OCI-M2 (cell line): Measurements from ENCODE around the gene ITFG1.
"Not testable (repeated sequence)": the region's sequence is repeated elsewhere in the genome, so short reads cannot be mapped to it uniquely, and the experiment has no call there.

Experiments
- DNase-seq: peaks from one replicate; lab custom pipeline; 2025; ENCODE audit not compliant: unreplicated experiment; lab: John Stamatoyannopoulos, UW

Gene ITFG1

DNA sequence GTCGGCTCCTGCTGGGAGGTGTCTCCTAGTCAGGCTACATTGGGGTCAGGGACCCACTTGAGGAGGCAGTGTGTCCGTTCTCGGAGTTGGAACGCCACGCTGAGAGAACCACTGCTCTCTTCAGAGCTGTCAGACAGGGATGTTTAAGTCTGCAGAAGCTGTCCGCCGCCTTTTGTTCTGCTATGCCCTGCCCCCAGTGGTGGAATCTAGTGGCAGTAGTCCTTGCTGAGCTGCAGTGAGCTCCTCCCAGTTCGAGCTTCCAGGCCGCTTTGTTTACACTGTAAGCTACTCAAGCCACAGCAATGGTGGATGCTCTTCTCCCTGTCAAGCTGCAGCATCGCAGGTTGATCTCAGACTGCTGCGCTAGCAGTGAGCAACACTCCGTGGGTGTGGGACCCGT lies 36.0 kb downstream of the ITFG1 start:
- no peak for DNase-seq

DNA sequence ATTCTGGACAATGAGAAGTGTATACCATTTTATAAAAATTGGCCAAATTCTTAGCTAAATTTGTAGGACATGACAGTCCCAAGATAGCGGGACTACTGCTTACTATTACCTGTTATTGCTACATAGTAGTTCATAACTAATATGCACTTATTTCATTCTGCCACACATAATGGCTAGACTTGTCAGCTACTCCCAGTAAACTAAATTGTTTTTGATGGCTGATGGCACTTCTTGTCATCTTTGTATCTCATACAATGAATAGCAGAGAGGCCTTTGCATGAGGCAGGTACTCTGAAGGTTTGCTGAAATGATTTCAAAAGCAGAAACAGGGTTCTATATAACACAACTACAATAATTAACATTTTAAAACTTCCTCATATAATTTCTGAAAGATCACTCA lies 44.0 kb downstream of the ITFG1 start:
- no peak for DNase-seq

DNA sequence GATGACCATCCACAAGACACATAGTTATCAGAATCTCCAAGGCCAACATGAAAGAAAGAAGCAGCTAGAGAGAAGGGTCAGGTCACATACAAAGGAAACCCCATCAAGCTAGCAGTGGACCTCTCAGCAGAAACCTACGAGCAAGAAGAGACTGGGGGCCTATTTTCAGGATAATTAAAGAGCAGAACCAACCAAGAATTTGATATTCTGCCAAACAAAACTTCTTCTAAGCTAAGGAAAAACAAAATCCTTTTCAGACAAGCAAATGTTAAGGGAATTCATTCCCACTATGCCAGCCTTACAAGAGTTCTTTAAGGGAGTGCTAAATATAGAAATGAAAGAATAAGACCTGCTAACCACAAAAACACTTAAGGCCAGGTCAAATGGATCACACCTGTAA lies 47.8 kb downstream of the ITFG1 start:
- no peak for DNase-seq

DNA sequence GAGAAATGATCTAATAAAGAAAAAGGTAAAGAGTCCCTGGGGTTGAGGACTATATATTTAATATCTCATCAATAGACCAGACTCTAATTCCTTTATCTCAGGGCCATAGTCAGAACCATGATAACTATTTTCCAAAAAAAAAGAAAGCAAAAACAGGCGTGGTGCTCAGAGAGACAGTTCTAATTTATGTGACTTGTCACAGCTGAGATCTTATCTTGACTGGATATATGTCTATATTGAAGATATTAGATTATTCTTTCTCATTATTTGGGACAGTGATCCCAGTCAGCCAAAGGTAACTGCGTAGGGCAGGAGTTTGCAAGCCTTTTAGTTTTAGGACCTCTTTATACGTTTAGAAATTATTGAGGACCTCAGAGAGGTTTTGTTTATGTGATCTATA lies 52.4 kb downstream of the ITFG1 start:
- no peak for DNase-seq

DNA sequence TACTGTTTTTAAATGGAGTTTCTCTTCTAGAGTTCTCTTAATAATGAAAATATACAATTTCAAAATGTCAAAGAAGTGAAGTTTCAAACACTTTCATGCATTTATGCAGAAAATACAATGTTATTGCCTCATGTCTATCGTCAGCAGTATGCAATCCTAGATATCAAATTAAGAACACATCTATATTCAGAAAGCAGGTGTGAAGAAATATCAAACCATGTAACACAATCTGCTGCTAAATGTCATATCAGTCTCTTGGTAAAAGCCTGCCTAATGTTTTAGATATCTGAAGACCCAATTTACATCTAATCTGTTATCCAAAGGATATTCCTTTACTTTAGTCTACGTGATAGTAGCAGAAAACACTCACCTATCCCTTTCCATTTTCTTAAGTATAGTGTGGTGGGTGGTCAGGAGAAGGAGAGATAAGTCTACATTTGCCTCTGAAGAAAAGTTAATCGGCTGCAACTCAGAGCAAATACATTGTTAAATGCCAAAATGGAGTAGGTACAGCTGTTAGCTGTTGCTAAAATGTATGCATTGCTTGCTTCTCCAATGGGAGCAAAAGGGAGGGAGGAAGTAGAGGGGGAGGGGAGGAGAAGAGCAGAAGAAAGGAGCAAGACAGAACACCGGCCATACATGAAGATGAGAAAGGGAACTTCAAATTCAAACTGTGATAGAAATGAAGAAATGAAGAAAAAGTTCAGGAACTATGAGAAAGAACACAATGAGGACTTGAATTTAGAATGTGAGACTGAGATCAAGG lies 64.9 kb downstream of the ITFG1 start:
- DNase-seq: no peak

DNA sequence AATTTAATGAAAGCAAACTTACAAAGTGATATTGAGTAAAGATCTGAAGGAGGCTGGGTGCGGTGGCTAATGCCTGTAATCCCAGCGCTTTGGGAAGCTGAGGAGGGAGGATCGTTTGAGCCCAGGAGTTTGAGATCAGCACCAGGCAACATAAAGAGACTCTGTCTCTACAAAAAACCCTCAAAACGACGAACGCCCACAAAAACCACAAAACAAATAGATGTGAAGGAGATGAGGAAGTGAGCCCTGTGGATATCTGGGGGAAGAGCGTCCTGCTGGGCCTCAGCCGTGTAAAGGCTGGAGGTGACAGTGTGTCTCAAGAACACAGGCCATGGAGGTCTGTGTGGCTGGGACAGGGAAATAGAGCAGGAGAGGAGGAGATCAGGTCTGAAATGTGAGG lies 68.8 kb downstream of the ITFG1 start:
- DNase-seq: no peak

DNA sequence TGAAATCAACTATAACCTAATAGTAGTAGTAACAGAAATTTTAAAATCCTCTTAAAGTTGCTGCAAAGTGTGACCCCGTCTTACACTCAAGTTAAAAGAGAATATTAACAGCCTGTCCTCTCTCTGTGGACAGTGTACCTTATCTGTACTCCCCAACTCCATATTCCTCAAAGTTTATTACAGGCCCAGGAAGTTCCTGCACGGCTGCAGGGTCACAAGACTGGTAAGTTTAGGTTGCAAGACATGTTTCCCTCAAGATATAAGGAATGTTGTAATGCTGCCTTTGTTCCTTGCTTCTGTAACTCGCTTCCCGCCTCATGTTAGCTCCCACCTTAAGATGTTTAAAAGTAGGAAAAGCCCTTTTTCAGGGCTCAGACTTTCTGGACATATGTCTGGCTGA lies 72.2 kb downstream of the ITFG1 start:
- DNase-seq: no peak

DNA sequence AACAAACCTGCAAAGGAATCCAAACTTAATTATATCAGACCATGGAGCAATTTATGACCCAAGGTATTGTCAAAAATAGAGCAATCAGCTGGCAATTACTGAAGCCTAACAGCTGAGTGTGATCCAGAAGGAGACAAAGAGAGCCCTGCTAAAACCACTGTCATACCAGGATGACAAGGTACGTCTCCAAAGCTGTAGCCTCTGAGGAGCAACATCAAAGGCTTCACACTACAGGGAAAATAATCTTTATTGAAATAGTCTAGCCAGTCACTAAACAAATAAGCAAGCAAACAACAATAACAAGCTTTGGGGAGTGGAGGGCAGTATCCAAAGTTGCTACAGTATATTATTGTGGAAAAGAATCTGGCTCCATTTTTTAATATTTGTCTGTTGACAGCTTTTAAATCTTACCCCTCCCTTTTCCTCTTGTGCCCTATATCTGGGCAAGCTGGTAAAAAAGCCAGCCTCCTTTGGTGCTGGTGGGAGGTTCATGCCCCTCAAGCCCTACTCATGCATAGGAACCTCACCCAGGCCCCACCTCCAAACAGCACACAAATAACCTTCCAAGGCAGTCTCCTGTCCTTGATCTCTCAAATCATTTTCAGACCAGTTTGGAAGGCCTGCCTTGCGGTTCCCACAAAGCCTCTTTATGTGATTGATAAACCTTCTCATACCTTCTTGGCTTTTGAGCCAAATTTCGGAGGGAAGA lies 73.7 kb downstream of the ITFG1 start:
- no peak for DNase-seq

DNA sequence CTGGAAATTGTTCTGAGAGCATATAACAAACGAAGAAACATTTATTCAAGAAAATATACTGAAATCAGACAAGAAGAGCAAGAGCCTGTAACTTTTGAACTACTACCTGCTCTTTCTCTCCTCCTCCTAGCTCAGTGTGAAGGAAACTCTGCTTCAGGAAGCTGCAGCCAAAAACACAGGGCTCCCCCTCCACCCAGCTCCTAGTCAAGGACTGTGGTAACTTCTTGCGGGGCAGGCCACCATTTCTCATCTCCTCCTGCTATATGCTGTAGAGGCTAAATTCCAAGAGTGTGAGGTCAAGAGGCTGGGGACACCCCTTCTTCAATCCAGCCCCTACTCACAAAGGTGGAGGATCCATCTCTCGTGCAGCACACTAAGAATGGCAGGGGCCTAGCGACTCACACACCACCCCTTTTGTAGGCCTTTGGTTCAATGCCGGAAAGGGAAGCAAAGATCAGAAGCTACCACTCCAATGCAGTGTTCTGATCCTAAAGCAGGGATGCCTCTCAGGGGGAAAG lies 74.6 kb downstream of the ITFG1 start:
- no peak for DNase-seq

DNA sequence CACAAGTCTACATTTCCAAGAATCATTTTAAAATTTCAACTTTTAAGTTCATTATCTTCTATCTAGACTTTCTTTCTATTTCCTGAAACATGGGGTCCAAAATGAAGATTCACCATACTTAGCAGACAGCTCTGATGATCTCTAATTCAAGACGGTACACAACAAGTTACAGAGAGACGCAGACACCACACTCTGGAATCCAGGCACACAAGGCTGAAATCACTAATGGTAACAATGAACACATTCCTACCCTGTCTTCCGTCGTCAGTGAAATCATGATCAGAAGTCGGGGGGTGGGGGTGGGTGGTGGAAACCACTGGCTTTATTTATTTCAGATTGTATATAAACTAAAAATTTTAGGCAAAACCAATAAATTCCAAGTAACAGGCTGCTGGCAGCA lies 78.5 kb downstream of the ITFG1 start:
- no peak for DNase-seq

DNA sequence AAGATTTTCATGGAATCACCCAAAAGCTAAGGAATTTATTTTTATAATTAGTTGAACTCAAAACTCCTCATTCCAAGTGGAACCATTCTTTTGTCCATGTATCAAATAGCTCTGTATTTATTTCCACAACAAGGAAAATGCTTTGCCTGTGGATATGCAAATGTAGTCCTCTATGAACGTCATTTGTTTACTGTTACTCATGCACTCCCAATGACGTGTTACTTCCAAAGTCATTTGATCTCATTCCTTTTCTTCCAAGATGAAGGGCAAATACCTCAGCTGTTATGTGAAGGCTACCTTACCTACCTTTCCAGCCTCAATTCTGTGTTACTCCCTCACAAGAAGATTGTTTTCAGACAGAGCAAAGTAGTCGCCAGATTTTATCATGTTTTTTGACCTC lies 83.7 kb downstream of the ITFG1 start:
- no peak for DNase-seq

DNA sequence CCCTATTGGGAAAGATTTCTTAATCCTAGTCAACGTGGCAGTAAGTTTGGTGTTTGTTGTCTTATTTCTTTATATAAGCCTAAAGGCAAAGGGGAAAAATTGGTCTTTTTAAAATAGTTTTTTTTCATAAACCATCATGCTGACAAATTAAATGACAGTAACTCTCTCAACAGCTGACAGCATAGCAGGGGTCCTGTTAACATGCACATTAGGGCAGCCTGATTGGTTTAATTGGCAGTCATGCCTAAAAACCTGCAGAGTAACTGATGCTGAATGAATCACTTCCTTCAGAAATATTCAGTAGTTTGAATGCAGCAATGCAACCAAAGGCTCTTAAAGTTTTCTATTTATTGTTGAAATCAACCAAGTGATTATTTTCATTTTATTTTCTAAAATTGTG lies 85.4 kb downstream of the ITFG1 start:
- no peak for DNase-seq

DNA sequence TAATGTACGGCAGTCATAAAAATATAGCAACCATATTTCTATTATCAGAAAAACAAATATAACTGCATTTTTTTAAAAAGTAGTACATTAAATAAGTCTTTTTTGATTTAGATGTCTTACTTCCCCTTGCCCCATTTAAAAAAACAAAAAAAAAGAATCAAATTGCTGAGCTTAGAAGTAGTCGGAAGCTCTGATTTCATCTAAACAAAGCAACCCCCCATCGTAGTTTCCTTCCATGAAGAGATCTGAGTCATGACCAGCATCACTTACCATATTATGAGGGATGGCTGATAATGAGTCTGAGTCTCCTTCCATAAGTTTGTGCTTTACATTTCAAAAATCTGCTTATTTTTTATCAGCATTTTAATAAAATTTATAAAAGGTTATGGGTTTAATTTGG lies 86.2 kb downstream of the ITFG1 start:
- no peak for DNase-seq

DNA sequence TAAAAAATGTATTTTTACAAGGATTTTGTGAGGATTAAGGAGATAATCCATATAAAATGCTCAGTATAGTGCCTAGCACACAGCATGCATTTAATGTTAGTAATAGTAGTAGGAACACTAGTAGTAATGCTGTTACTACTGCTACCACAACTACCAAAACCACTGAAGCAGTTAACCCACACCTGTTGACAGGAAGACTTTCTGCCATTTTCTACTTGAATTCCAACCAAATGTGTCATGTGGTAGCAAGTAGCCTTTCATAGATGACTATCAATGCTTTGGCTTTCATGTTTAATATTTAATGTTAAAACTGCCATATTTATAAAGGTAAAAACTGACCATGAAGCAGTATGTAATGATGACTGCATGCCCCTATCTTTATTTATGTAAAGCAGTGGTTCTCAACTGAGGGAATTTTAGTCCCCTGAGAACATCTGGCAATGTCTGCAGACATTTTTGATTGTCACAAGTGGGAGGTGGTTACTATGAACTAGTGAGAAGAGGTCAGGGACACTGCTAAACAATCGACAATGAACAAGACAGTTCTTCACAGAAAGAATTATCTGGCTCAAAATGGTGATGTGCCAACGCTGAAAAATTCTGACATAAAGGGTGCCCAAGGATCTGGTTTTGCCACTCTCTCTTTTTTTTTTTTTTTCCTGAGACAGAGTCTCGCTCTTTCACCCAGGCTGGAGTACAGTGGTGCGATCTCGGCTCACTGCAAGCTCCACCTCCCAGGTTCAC lies 89.4 kb downstream of the ITFG1 start:
- no peak for DNase-seq

DNA sequence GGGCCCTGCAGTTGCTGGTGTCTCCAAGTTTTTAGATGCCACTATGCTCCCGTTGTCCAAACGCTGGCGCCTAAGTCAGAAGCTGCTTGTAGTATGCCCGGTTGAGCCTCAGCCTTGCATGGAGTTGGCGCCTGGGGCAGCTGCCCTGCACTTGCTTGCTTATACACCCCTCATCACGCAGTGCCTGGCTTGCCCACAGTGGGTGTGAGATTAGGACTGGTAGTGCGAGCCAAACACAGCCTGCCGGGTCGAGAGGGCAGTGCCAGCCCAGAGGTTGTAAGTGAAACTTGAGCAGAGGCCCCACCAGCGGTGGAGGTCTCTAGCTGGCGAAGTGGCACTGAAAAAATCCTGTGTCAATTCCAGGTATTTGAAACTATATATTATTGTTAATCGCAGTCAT lies 90.3 kb downstream of the ITFG1 start:
- no peak for DNase-seq

DNA sequence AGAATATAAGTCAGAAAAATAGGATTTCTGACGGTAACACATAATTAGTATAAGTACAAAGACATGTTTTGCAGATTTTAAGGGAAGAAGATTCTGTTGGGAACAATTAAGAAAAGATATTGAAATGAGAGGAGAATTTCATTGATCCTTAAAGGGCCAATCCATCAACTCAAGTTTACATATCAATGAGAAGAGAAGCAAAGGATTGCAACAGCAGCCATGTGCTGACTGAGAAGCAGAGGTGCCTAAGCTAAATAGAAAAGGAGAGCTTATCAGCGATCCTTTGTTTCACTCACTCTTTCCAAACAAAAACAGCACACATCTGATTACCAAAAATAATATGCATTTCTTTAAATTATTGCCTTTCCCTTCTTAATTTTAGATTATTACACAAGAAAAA lies 94.6 kb downstream of the ITFG1 start:
- DNase-seq: no peak

DNA sequence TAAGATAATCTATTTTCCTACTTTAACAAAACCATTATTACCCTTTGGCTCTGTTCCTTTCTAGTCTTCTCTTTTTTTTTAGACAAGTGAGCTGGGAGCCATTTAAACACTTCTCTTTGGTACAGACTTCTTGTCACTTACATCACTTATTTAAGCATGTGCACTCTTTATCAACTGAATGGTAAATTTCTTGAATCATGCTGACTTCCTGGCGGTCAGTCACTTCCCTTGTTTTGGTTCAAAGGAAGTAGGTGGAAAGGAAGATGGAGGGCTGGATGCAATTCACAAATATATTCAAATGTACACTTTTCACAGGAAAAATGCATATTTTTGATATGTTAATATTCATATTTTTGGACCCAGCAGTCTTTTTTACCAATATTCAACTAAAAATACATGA lies 97.1 kb downstream of the ITFG1 start:
- no peak for DNase-seq

DNA sequence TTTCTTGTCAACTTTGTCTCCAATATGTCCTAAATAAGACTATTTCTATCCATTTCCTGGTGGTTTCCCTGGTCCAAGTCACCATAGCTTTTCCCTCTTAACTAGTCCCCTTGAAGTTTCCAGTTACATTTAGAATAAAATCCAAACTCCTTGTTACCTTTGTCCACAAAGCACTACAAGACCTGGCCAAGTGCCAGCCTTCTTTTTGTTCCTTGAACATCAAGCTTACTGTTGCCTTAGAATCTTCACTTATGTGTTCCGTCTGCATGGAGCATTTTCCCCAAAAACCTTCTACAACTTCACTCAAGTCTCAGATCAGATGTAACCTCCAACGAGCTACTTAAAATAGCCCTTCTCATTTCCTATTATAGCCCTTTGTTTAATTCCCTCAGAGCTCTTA lies 101.4 kb downstream of the ITFG1 start:
- DNase-seq: no peak

DNA sequence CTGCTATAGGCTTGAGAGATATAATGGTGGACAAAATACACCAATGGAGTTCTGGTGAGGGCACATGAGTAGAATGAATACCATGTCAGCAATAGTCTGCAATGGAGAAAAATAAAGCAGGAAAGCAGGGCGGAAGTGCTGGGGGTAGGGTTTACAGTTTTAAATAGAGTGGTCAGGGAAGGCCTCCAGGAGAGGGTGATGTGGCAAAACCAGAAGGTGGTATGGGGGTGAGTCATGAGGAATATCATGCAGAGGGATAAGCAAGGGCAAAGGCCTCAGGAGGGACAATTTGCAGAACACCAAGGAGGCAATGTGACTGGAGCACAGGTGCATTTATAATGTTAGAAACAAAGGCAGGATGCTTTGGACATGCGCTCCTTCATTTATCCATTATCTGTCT lies 102.0 kb downstream of the ITFG1 start:
- DNase-seq: no peak

DNA sequence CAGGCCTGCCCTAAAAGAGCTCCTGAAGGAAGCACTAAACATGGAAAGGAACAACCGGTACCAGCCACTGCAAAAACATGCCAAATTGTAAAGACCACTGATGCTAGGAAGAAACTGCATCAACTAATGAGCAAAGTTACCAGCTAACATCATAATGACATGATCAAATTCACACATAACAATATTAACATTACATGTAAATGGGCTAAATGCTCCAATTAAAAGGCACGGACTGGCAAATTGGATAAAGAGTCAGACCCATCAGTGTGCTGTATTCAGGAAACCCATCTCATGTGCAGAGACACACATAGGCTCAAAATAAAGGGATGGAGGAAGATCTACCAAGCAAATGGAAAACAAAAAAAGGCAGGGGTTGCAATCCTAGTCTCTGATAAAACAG lies 111.8 kb downstream of the ITFG1 start:
- not testable (repeated sequence) for DNase-seq

DNA sequence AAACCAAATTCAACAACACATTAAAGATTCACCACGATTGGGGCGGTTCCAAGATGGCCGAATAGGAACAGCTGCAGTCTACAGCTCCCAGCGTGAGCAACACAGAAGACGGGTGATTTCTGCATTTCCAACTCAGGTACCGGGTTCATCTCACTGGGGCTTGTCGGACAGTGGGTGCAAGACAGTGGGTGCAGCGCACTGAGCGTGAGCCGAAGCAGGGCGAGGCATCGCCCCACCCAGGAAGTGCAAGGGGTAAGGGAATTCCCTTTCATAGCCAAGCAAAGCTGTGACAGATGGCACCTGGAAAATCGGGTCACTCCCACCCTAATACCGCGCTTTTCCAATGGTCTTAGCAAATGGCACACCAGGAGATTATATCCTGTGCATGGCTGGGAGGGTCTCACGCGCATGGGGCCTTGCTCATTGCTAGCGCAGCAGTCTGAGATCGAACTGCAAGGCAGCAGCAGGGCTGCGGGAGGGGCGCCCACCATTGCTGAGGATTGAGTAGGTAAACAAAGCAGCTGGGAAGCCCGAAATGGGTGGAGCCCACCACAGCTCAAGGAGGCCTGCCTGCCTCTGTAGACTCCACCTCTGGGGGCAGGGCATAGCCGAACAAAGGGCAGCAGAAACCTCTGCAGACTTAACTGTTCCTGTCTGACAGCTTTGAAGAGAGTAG lies 113.7 kb downstream of the ITFG1 start:
- not testable (repeated sequence) for DNase-seq
